Kidney epithelial cell (primary cell): ENCODE results near the gene F7. TPM values are rescaled to one million over a fixed set of nuclear protein-coding genes. Genes with fewer than 3 reads are reported as not detected.

ENCODE experiments used
- DNase-seq: peaks from one replicate; pipeline ENCODE4 v3.0.0-alpha.2; 2010; ENCODE audit warnings: low read depth
- H3K27me3 ChIP-seq: 2 replicates; pipeline ENCODE4 v1.6.0; 2011; ENCODE audit warnings: low read length; ENCODE audit not compliant: control insufficient read depth, insufficient read depth
- H3K36me3 ChIP-seq: 2 replicates; pipeline ENCODE4 v1.5.1; 2011; ENCODE audit warnings: low read length; ENCODE audit not compliant: control insufficient read depth, insufficient read depth
- H3K4me3 ChIP-seq: 2 replicates; pipeline ENCODE4 v1.5.1; 2011; ENCODE audit warnings: low read depth, mild to moderate bottlenecking, control low read depth, low read length
- total RNA-seq: library from RNA; depleted of rRNA; stranded (reverse); fragments of >200 nt; gene quantifications from 2 replicates; pipeline ENCODE4 v1.2.3, GENCODE V29; 2015
- TF ChIP-seq, protein P1 (sequence below): IDR thresholded peaks from 2 replicates; pipeline ENCODE4 v1.5.1; 2011; ENCODE audit warnings: mild to moderate bottlenecking, moderate library complexity, low read length, control low read depth, inconsistent platforms; ENCODE audit not compliant: insufficient read depth, poor library complexity, severe bottlenecking

F7 gene
- total RNA-seq, 1 donor from 2014 or later = 0.38 TPM

DNA sequence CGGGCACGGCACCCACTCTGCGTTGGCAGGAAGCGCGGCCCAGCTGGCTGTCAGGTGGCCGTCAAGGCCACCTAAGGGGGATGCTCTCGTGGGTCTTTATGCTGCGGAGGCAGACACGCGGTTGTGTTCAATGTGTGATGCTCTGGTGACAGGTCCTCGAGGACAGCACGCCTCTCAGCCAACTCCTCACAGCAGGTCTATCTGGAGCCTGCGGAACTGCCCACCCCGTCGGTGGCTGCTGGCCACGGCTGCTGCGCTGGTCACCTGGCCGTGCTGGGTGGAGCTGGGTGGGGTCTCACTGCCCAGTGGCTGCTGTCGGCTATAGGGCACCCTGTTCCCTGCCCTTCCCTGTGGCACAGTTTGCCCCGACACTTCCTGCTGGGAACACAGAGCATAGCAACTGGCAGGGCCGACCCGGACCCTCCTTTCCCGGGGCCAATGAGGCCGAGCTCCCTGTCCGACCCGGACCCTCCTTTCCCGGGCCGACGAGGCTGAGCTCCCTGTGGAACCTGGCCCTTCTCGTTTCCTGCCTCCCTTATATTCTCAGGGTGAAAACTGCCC lies 14.3 kb upstream of the F7 start:
- no peak for DNase-seq
- TF ChIP-seq, protein P1, sequence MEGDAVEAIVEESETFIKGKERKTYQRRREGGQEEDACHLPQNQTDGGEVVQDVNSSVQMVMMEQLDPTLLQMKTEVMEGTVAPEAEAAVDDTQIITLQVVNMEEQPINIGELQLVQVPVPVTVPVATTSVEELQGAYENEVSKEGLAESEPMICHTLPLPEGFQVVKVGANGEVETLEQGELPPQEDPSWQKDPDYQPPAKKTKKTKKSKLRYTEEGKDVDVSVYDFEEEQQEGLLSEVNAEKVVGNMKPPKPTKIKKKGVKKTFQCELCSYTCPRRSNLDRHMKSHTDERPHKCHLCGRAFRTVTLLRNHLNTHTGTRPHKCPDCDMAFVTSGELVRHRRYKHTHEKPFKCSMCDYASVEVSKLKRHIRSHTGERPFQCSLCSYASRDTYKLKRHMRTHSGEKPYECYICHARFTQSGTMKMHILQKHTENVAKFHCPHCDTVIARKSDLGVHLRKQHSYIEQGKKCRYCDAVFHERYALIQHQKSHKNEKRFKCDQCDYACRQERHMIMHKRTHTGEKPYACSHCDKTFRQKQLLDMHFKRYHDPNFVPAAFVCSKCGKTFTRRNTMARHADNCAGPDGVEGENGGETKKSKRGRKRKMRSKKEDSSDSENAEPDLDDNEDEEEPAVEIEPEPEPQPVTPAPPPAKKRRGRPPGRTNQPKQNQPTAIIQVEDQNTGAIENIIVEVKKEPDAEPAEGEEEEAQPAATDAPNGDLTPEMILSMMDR = no peak
- H3K36me3 ChIP-seq = no peaks in the 10 kb centered on the region
- no peak overlapping the region for H3K4me3 ChIP-seq
- peaks cover 24% of the 10 kb centered on the region for H3K27me3 ChIP-seq

DNA sequence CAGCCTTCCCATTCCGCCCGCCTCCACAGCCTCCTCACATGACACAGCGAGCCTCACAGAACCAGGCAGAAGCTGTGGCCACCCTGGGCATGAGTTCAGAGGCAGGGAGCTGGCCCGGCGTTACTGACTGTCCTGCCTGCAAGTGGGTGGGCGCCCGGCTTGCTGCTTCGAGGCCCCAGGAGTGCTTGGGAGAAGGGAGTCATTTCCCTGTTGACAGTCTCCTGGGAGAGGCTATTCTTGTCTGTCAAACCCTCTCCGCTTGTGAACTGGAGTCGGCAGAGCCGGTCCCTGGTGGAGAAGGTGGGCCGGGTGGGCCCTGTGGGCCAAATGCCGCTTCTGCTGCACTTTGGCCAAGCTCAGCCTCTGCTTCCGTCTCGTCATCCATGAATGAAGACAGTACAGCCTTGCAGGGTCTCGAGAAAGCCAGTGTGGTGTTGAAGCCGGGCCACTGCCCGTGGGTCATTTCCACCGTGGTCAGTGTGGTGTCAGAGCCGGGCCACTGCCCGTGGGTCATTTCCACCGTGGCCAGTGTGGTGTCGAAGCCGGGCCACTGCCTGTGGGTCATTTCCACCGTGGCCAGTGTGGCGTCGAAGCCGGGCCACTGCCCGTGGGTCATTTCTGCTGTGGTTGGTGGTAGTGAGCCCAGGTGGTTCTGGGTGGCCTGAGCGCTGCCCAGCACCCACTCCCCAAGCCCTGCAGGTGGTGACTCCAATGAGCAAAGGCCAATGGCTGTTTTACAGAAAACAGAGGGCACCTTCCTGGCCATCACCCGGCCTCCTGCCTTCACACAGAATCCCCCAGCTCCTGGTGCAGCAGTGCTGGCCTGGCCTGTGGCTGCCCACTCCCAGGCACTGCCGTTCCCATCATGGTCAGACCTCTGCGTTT lies 13.5 kb upstream of the F7 start:
- no peak for DNase-seq
- Histone ChIP-seq H3K4me3 (no peak overlapping the region), H3K36me3 (no peaks in the 10 kb centered on the region), H3K27me3 (peaks cover 24% of the 10 kb centered on the region)
- TF ChIP-seq, protein P1 = no peak

DNA sequence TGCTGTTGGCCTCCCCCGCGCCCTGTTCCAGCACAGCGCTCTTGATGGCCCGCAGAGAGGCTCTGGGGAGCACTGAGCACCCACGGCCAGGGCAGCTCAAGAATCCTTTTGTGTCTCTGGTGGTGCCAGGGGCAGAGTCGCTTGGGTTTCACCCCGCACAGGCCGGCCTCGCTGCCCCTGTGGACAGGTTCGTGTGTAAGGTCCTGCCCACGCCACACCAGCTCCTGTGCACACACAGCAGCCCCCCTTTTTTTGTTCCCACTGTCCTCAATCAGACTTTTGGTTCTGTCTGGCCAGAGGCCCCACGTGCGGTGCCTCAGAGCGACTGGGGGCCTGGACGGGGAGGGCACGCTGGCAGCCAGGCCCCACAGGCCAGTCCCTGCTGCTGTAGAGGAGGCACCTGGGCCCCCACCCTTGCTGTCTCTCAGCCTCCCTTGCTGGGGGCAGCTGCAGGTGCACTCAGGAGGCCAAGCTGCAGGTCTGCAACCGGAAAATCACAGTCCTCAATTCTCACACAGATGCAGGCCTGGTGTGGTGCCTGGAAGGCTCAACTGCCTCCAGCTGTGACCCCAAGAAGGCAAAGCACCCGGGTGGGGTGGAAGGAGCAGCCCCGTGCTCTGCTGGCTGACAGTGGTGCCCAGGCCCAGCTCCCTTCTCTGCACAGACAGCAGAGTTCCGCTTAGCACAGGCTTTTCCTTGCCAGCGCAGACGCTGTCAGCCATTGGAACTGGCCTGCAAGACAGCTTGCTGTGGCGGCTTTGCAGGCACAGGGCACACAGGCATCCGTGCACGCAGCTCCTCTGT lies 12.6 kb upstream of the F7 start:
- Histone ChIP-seq H3K36me3 (no peaks in the 10 kb centered on the region), H3K27me3 (peaks cover 26% of the 10 kb centered on the region), H3K4me3 (no peak overlapping the region)
- no peak for DNase-seq
- TF ChIP-seq, protein P1 = no peak

DNA sequence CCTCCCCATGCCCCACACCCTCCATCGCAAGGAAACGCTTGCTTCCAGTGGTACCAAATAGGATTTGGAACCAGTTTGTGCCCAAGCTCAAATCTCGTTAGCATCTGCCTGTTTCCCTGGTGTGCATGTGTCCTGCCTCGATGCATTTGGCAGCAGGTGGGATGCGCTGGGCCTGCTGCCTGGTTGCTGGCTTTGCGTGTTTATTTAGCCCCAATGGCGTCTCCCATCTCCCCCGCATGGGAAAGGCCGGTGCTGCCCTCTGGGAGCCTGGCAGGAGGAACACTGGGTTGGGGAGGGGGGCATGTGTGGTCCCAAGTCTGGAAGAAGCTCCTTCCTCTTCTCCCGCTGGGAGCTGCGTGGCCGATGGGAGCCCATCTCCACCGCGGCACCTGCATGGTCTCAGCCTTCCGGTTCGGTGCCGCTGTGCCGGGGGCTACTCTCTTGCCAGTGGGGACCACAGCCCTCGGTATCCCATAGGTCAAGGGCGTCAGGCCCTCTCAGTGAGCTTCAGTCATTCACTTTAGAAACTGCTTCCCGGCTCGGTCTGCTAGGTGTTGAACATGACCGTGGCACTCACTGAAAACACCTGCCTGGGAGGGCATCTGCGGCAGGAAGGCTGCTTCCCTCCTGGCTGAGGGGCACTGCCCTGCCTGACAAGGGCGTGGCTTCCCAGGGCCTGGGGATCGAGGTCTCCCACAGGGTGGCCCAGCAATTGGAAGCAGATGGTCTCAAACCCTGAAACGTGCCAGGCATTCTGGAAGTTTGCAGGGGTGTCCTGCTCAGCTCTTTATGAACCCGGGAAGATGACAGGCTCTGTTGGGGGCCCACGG lies 11.8 kb upstream of the F7 start:
- TF ChIP-seq, protein P1 = no peak
- peaks cover 31% of the 10 kb centered on the region for H3K27me3 ChIP-seq

DNA sequence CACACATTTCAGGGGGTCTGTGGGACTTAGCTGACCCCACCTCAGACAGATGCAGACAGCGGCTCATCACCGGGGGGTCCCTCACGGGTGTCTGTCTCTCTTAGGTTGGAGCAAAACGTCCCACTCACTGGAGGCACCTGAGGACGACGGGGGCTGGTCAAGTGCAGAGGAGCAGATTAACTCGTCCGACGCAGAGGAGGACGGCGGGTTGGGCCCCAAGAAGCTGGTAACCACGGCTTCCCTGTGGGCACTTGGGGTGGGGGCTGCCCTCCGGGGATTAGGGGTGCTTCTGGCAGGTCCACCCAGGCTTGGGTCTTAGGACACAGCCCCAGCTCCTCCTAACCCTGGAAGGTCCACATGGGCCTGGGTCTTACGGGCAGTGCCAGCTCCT lies 11.2 kb upstream of the F7 start:
- H3K36me3 ChIP-seq = no peaks in the 10 kb centered on the region
- H3K4me3 ChIP-seq = no peak overlapping the region
- no peak for DNase-seq
- TF ChIP-seq, protein P1 = no peak
- peaks cover 31% of the 10 kb centered on the region for H3K27me3 ChIP-seq

More for the DNA sequence above, 11.8 kb upstream of the F7 start:
- no peak for DNase-seq
- Histone ChIP-seq H3K4me3 (no peak overlapping the region), H3K36me3 (no peaks in the 10 kb centered on the region)
